GM21528 (cell line): Measurements from ENCODE around the gene CDK6.
"Not testable (repeated sequence)": the region's sequence is repeated elsewhere in the genome, so short reads cannot be mapped to it uniquely, and the experiment has no call there.

Experiments used
- ATAC-seq: cut with Tn5 transposase; IDR thresholded peaks from one replicate; pipeline ENCODE4 v1.9.1; 2021; ENCODE audit warnings: mild to moderate bottlenecking, moderate library complexity; ENCODE audit not compliant: unreplicated experiment, low FRiP score

Gene CDK6

GRCh38 chr7:92608380-92609322 lies 227.7 kb downstream of the CDK6 start:
- no peak for ATAC-seq

- no peak for ATAC-seq
These were observed 229.4 kb downstream of the CDK6 start for GRCh38 chr7:92606985-92607384.

- ATAC-seq, result not testable (repeated sequence)
These were observed 231.9 kb downstream of the CDK6 start for GRCh38 chr7:92604517-92604916.

GRCh38 chr7:92603089-92603445 lies 233.3 kb downstream of the CDK6 start:
- no peak for ATAC-seq

GRCh38 chr7:92602352-92603088 lies 233.9 kb downstream of the CDK6 start:
- ATAC-seq, result no peak

GRCh38 chr7:92598310-92598981 lies 237.9 kb downstream of the CDK6 start:
- ATAC-seq, result no peak

- ATAC-seq, result no peak
These were observed 241.1 kb downstream of the CDK6 start for GRCh38 chr7:92595281-92595680.

- no peak for ATAC-seq
These were observed 241.6 kb downstream of the CDK6 start for GRCh38 chr7:92594746-92595145.

- ATAC-seq, result no peak
These were observed 245.6 kb downstream of the CDK6 start for GRCh38 chr7:92590711-92591310.

- ATAC-seq, result no peak
These were observed 247.3 kb downstream of the CDK6 start for GRCh38 chr7:92589056-92589455.

- ATAC-seq, result no peak
These were observed 247.8 kb downstream of the CDK6 start for GRCh38 chr7:92588561-92588960.

- ATAC-seq, result no peak
These were observed 249.5 kb downstream of the CDK6 start for GRCh38 chr7:92586841-92587240.

GRCh38 chr7:92586403-92586802 lies 250.0 kb downstream of the CDK6 start:
- no peak for ATAC-seq

GRCh38 chr7:92584953-92585352 lies 251.4 kb downstream of the CDK6 start:
- ATAC-seq, result no peak

- no peak for ATAC-seq
These were observed 253.4 kb downstream of the CDK6 start for GRCh38 chr7:92582948-92583347.

GRCh38 chr7:92576296-92576695 lies 260.1 kb downstream of the CDK6 start:
- ATAC-seq, result no peak

GRCh38 chr7:92569137-92569536 lies 267.2 kb downstream of the CDK6 start:
- ATAC-seq, result no peak

GRCh38 chr7:92567460-92567859 lies 268.9 kb downstream of the CDK6 start:
- no peak for ATAC-seq

GRCh38 chr7:92563345-92563744 lies 273.0 kb downstream of the CDK6 start:
- no peak for ATAC-seq

- ATAC-seq, result no peak
These were observed 275.8 kb downstream of the CDK6 start for GRCh38 chr7:92560602-92561001.
